Keratinocyte (primary cell): ENCODE data around the gene N4BP2. TPM values are rescaled to one million over a fixed set of nuclear protein-coding genes. Genes with fewer than 3 reads are reported as not detected.

Experiments
- DNase-seq: peaks from one replicate; pipeline ENCODE4 v3.0.0-alpha.2; 2011; ENCODE audit warnings: low read depth, missing footprints, low spot score
- FAIRE-seq: peaks from 2 replicates; lab custom pipeline; 2011; peaks lifted over from hg19 to GRCh38; lab: Jason Lieb, UNC
- H2AFZ ChIP-seq: 2 replicates; pipeline ENCODE4 v1.6.0; 2012; ENCODE audit warnings: low read length, control low read depth, inconsistent platforms; ENCODE audit not compliant: control insufficient read depth
- H3K27ac ChIP-seq: 2 replicates; pipeline ENCODE4 v1.5.1; 2011; ENCODE audit warnings: low read length; ENCODE audit not compliant: control insufficient read depth, insufficient read depth
- H3K27me3 ChIP-seq: 3 replicates; pipeline ENCODE4 v1.6.0; 2011; ENCODE audit warnings: low read length; ENCODE audit not compliant: control insufficient read depth, insufficient read depth; ENCODE audit errors: extremely low read depth
- H3K36me3 ChIP-seq, 2 experiments: 2 replicates in 1 of 2; 3 replicates in 1 of 2; pipeline ENCODE4 v1.5.1; 2011; ENCODE audit warnings: low read length in 2 of 2, mild to moderate bottlenecking in 1 of 2; ENCODE audit not compliant: control insufficient read depth in 2 of 2, insufficient read depth in 2 of 2; ENCODE audit errors: extremely low read depth in 1 of 2
- H3K4me1 ChIP-seq: 3 replicates; pipeline ENCODE4 v1.5.1; 2011; ENCODE audit warnings: low read length; ENCODE audit not compliant: control insufficient read depth, insufficient read depth; ENCODE audit errors: extremely low read depth
- H3K4me2 ChIP-seq: 3 replicates; pipeline ENCODE4 v1.6.0; 2011; ENCODE audit warnings: low read depth, low read length; ENCODE audit not compliant: control insufficient read depth, insufficient read depth; ENCODE audit errors: extremely low read depth
- H3K4me3 ChIP-seq, 3 experiments: fragments of 200-600 bp in 1 of 3; sonication (generic) in 1 of 3; 2 replicates in 2 of 3; 3 replicates in 1 of 3; pipeline ENCODE4 v1.5.1; 2011 to 2016; ENCODE audit warnings: low read length in 3 of 3, mild to moderate bottlenecking in 3 of 3, control low read depth in 2 of 3, inconsistent platforms in 1 of 3, low read depth in 1 of 3, mixed read lengths in 1 of 3, mixed run types in 1 of 3, moderate library complexity in 1 of 3; ENCODE audit not compliant: control insufficient read depth in 2 of 3, insufficient read depth in 2 of 3; ENCODE audit errors: extremely low read depth in 1 of 3
- H3K79me2 ChIP-seq: 2 replicates; pipeline ENCODE4 v1.6.0; 2012; ENCODE audit warnings: low read length; ENCODE audit not compliant: control insufficient read depth, insufficient read depth
- H3K9ac ChIP-seq: 3 replicates; pipeline ENCODE4 v1.6.0; 2011; ENCODE audit warnings: low read length; ENCODE audit not compliant: control insufficient read depth, insufficient read depth; ENCODE audit errors: extremely low read depth
- H3K9me1 ChIP-seq: 3 replicates; pipeline ENCODE4 v1.6.0; 2011; ENCODE audit warnings: low read length; ENCODE audit not compliant: control insufficient read depth, insufficient read depth; ENCODE audit errors: extremely low read depth
- H3K9me3 ChIP-seq: 2 replicates; pipeline ENCODE4 v1.5.1; 2012; ENCODE audit warnings: low read depth, low read length; ENCODE audit not compliant: control insufficient read depth
- H4K20me1 ChIP-seq: 3 replicates; pipeline ENCODE4 v1.6.0; 2011; ENCODE audit warnings: low read length; ENCODE audit not compliant: control insufficient read depth, insufficient read depth; ENCODE audit errors: extremely low read depth
- CTCF ChIP-seq, 3 experiments: IDR thresholded peaks in 1 of 3; conservative IDR thresholded peaks in 1 of 3; optimal IDR thresholded peaks in 1 of 3; 2 replicates in 2 of 3; 3 replicates in 1 of 3; pipeline versions ENCODE3 to v1.5.1; 2011; ENCODE audit warnings: low read length in 3 of 3, mild to moderate bottlenecking in 3 of 3, moderate library complexity in 2 of 3, control low read depth in 1 of 3, inconsistent platforms in 1 of 3; ENCODE audit not compliant: insufficient read depth in 2 of 3; ENCODE audit errors: extremely low read depth in 1 of 3
- EZH2 ChIP-seq: IDR thresholded peaks from one replicate; pipeline ENCODE4 v1.6.1; 2012; ENCODE audit warnings: inconsistent platforms, mild to moderate bottlenecking, low read length, moderate library complexity
- dilution Hi-C: fragments of 300-500 bp; cut with MboI; formaldehyde crosslinking; loops from one replicate; pipeline ENCODE4 v1.7.0; 2020; ENCODE audit warnings: low sequenced_read_pairs; ENCODE audit not compliant: extremely low pct_ligation_motif_present
- polyA plus RNA-seq, 5 experiments: library from polyadenylated mRNA; depleted of rRNA in 3 of 5; stranded (reverse) in 3 of 5; stranded (forward) in 1 of 5; unstranded in 1 of 5; fragments of >200 nt; gene quantifications; 1 replicate in 1 of 5; 2 replicates in 3 of 5; 3 replicates in 1 of 5; pipeline versions ENCODE4 v1.2.1 to v1.2.3, GENCODE V29; 2011 to 2012; ENCODE audit warnings: missing spikeins in 2 of 5, low read depth in 1 of 5, low replicate concordance in 1 of 5

The N4BP2 gene
- polyA plus RNA-seq, 1 donor (not counting 4 experiments of a cell fraction or from before 2014, with no cell fraction given) = 2.7 TPM

GRCh38 chr4:40043786-40044185, 12.9 kb upstream of the N4BP2 start:
- Histone ChIP-seq H3K27me3 (no peaks in the 10 kb centered on the region), H2AFZ (no peak overlapping the region), H3K9me3 (no peaks in the 10 kb centered on the region), H3K79me2 (no peaks in the 10 kb centered on the region), H4K20me1 (no peaks in the 10 kb centered on the region), H3K4me3 (no peak overlapping the region), H3K9me1 (no peaks in the 10 kb centered on the region), H3K9ac (no peak overlapping the region), H3K27ac (no peak overlapping the region), H3K4me2 (no peak overlapping the region), H3K4me1 (peaks cover 2% of the 10 kb centered on the region), H3K36me3 (no peaks in the 10 kb centered on the region)
- TF ChIP-seq CTCF (optimal IDR thresholded peaks at IDR 0.05 in 1 of 3, IDR thresholded peaks at IDR 0.05 in 1 of 3, conservative IDR thresholded peaks at IDR 0.05 in 1 of 3; ENCODE audit: extremely low read depth in 1 of 3, insufficient read depth in 2 of 3, low read length in 3 of 3) = no peak
- TF ChIP-seq EZH2 = no peak
- dilution Hi-C loops = no loop called here
- FAIRE-seq (no peak), DNase-seq (no peak)

- H3K9me3 ChIP-seq = no peaks in the 10 kb centered on the region
- no peak for FAIRE-seq
- H2AFZ ChIP-seq = peak overlapping the region; percentile 52
- no peaks in the 10 kb centered on the region for H3K79me2 ChIP-seq
- H3K36me3 ChIP-seq = no peaks in the 10 kb centered on the region
- H3K4me1 ChIP-seq = no peaks in the 10 kb centered on the region
- no peaks in the 10 kb centered on the region for H3K9me1 ChIP-seq
- dilution Hi-C loops = no loop called here
- no peak overlapping the region for H3K9ac ChIP-seq
- H3K4me2 ChIP-seq = no peak overlapping the region
- no peak overlapping the region for H3K4me3 ChIP-seq
- no peaks in the 10 kb centered on the region for H3K27me3 ChIP-seq
- no peaks in the 10 kb centered on the region for H4K20me1 ChIP-seq
- H3K27ac ChIP-seq = no peak overlapping the region
- DNase-seq = no peak
- TF ChIP-seq EZH2 (no peak), CTCF (optimal IDR thresholded peaks at IDR 0.05 in 1 of 3, IDR thresholded peaks at IDR 0.05 in 1 of 3, conservative IDR thresholded peaks at IDR 0.05 in 1 of 3; ENCODE audit: extremely low read depth in 1 of 3, insufficient read depth in 2 of 3, low read length in 3 of 3) (peak in 1 of 3 experiments; percentile 4)
Observed at GRCh38 chr4:40046311-40046980, 10.2 kb upstream of the N4BP2 start.
